Upper lobe of left lung (tissue), 6 donors: ENCODE data around the gene FN3K. TPM values are rescaled to one million over a fixed set of nuclear protein-coding genes. Genes with fewer than 3 reads are reported as not detected.
A peak's percentile ranks its signal among the peaks of the same experiment; 100 is the strongest.

Experiments
- ATAC-seq, 2 donors: fragments of 200-7000 bp; cut with Tn5 transposase; one replicate each; pipeline ENCODE4 v1.9.1; 2022; ENCODE audit warnings: mild to moderate bottlenecking in 2 of 2, moderate library complexity in 2 of 2; ENCODE audit not compliant: low FRiP score in 2 of 2
- DNase-seq, 2 donors: peaks; one replicate each; pipeline ENCODE4 v3.0.0-alpha.2; 2019 to 2020
- H3K27ac ChIP-seq, 4 donors: fragments of 200-600 bp; sonication (generic); one replicate each; pipeline ENCODE4 v1.5.1; 2016 to 2019
- H3K27me3 ChIP-seq, 4 donors: fragments of 200-600 bp; sonication (generic); one replicate each; pipeline ENCODE4 v1.5.1; 2017 to 2019
- H3K36me3 ChIP-seq, 4 donors: fragments of 200-600 bp; sonication (generic); one replicate each; pipeline ENCODE4 v1.5.1; 2016 to 2019
- H3K4me1 ChIP-seq, 4 donors: fragments of 200-600 bp; sonication (generic); one replicate each; pipeline ENCODE4 v1.5.1; 2018 to 2019
- H3K4me3 ChIP-seq, 4 donors: fragments of 200-600 bp; sonication (generic); one replicate each; pipeline ENCODE4 v1.5.1; 2017 to 2019; ENCODE audit warnings: mild to moderate bottlenecking in 2 of 4, moderate library complexity in 1 of 4
- H3K9me3 ChIP-seq, 4 donors: fragments of 200-600 bp; sonication (generic); one replicate each; pipeline ENCODE4 v1.5.1; 2018 to 2019
- CTCF ChIP-seq, 6 experiments: fragments of 450-650 bp in 4 of 6; fragments of 200-600 bp in 2 of 6; sonication (generic) in 2 of 6; IDR thresholded peaks; one replicate each; pipeline ENCODE4 v1.5.1; 2016 to 2019; ENCODE audit warnings: antibody characterized with exemption in 6 of 6
- EP300 ChIP-seq, 4 donors: sonication (generic); formaldehyde crosslinking; IDR thresholded peaks; one replicate each; pipeline ENCODE4 v1.5.1; 2017; ENCODE audit warnings: antibody characterized with exemption in 4 of 4, control low read depth in 2 of 4
- POLR2A ChIP-seq, 4 donors: fragments of 450-650 bp; IDR thresholded peaks; one replicate each; pipeline ENCODE4 v1.5.1; 2016 to 2017; ENCODE audit warnings: antibody characterized with exemption in 4 of 4, mild to moderate bottlenecking in 2 of 4
- POLR2AphosphoS5 ChIP-seq, 2 donors: sonication (generic); formaldehyde crosslinking; IDR thresholded peaks; one replicate each; pipeline ENCODE4 v1.5.1; 2017; ENCODE audit warnings: antibody characterized with exemption in 2 of 2
- WGBS, 2 donors: methylation state at CpG; one replicate each; pipeline ENCODE4 v1.1.5; 2017 to 2018; 5-methylcytosine and 5-hydroxymethylcytosine counted together
- total RNA-seq, 6 donors: library from RNA; depleted of rRNA in 4 of 6; stranded (reverse); fragments of >200 nt in 4 of 6; gene quantifications; one replicate each; pipeline versions ENCODE4 v1.1.0 to v1.2.1, GENCODE V29; 2016 to 2021
- donor health status: DM: no; HTN: no; CAD: no; lungs with moderate emphysema.
- donor health status: DM: no; HTN: yes; CAD: no; lungs with severe emphysema.

The FN3K gene
- total RNA-seq, 6 donors from 2014 or later = 10.8 to 63.9 (median 30.7) TPM

GRCh38 chr17:82729479-82730260 lies 5.7 kb upstream of the FN3K start:
- WGBS, 2 donors = 89 to 91% methylated on average over 45 to 47 of the region's 48 CpGs
- TF ChIP-seq POLR2AphosphoS5 (IDR thresholded peaks at IDR 0.05) (no peak), POLR2A (IDR thresholded peaks at IDR 0.05) (no peak), CTCF (IDR thresholded peaks at IDR 0.05) (no peak), EP300 (IDR thresholded peaks at IDR 0.05) (no peak)
- peak in 1 of 2 donors; percentile 25 for ATAC-seq

DNA sequence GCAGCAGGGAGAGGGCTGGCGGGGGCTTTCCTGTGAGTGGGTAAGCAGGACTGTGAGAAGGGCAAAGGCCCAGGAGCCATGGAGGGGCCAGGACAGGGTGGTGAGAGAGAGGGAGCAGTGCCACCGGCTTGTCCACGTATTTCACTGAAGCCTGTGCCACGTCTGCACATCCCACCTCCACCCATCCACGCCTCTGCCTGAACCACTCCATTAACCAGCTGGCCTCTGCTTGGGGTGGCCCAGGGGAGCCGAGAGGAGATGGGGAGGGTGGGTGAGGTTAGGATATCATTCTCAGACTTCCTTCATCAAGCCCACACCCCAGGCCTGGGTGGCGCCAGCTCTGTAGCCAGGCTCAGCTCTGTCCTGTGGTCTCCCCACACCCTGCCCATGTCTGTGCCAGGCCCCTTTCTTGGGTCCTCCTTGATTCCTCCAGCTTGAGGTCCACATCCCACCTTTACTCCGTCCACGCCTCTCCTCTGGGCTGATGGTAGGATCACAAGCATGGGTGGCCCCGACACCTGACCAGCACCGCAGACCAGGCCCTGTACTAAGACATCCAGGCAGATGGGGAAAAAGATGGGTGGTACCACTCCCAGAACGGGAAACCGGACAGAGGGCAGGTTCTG lies 3.2 kb upstream of the FN3K start:
- WGBS, 2 donors = 91 to 99% methylated on average over 7 to 13 of the region's 13 CpGs
- Histone ChIP-seq H3K9me3 (peaks cover 0 to 7% (median 0%) of the 10 kb centered on the region in 4 donors), H3K4me3 (no peak overlapping the region), H3K27ac (no peak overlapping the region), H3K4me1 (peaks cover 8 to 24% (median 15%) of the 10 kb centered on the region in 4 donors), H3K27me3 (no peaks in the 10 kb centered on the region), H3K36me3 (peaks cover under 1 to 27% (median 10%) of the 10 kb centered on the region in 4 donors)
- TF ChIP-seq POLR2A (IDR thresholded peaks at IDR 0.05) = no peak
- no peak for TF ChIP-seq EP300 (IDR thresholded peaks at IDR 0.05)
- TF ChIP-seq POLR2AphosphoS5 (IDR thresholded peaks at IDR 0.05) = no peak
- no peak for TF ChIP-seq CTCF (IDR thresholded peaks at IDR 0.05)
- ATAC-seq (no peak), DNase-seq (no peak)

More at GRCh38 chr17:82729479-82730260, 5.7 kb upstream of the FN3K start:
- peaks cover 5 to 43% (median 23%) of the 10 kb centered on the region in 4 donors for H3K36me3 ChIP-seq
- H3K27me3 ChIP-seq = no peaks in the 10 kb centered on the region
- no peak overlapping the region for H3K4me3 ChIP-seq
- DNase-seq = no peak
- no peak overlapping the region for H3K27ac ChIP-seq
- peaks cover 0 to 7% (median 0%) of the 10 kb centered on the region in 4 donors for H3K9me3 ChIP-seq
- peaks cover 0 to 1% (median under 1%) of the 10 kb centered on the region in 4 donors for H3K4me1 ChIP-seq

- peaks cover 0 to 12% (median 4%) of the 10 kb centered on the region in 4 donors for H3K9me3 ChIP-seq
- DNase-seq = peak in 1 of 2 donors; percentile 67
- H3K36me3 ChIP-seq = peaks cover 9 to 25% (median 16%) of the 10 kb centered on the region in 4 donors
Observed at GRCh38 chr17:82736511-82737185, 1.2 kb downstream of the FN3K start.

More at GRCh38 chr17:82736511-82737185, 1.2 kb downstream of the FN3K start:
- WGBS, 2 donors = 86 to 90% methylated on average over 9 to 13 of the region's 18 CpGs
- TF ChIP-seq POLR2A (IDR thresholded peaks at IDR 0.05) (no peak), CTCF (IDR thresholded peaks at IDR 0.05) (no peak), POLR2AphosphoS5 (IDR thresholded peaks at IDR 0.05) (no peak), EP300 (IDR thresholded peaks at IDR 0.05) (no peak)
- Histone ChIP-seq H3K27me3 (no peaks in the 10 kb centered on the region), H3K4me3 (peak overlapping the region in 3 of 4 donors; percentile 81 to 86 (median 83)), H3K4me1 (peaks cover 8 to 31% (median 24%) of the 10 kb centered on the region in 4 donors), H3K27ac (no peak overlapping the region)
- ATAC-seq = no peak
